Measurements from ENCODE around the gene GSTP1.
"Not testable (repeated sequence)": the region's sequence is repeated elsewhere in the genome, so short reads cannot be mapped to it uniquely, and the experiment has no call there.

Gene GSTP1

GRCh38 chr11:67614730-67615714, 31.4 kb downstream of the GSTP1 start:
- no peak for DNase-seq (ENCODE audit: low read depth in 3 of 3)

GRCh38 chr11:67615728-67616430, 32.3 kb downstream of the GSTP1 start:
- no peak for DNase-seq (ENCODE audit: low read depth in 3 of 3)

GRCh38 chr11:67616431-67617242, 33.0 kb downstream of the GSTP1 start:
- no peak for DNase-seq (ENCODE audit: low read depth in 3 of 3)

- no peak for DNase-seq (ENCODE audit: low read depth in 3 of 3)
These were observed 33.8 kb downstream of the GSTP1 start for GRCh38 chr11:67617243-67617953.

GRCh38 chr11:67618901-67619659, 35.5 kb downstream of the GSTP1 start:
- not testable (repeated sequence) for DNase-seq (ENCODE audit: low read depth in 3 of 3)

- DNase-seq (ENCODE audit: low read depth in 3 of 3), result not testable (repeated sequence)
These were observed 36.3 kb downstream of the GSTP1 start for GRCh38 chr11:67619683-67620618.

GRCh38 chr11:67620621-67621020, 37.0 kb downstream of the GSTP1 start:
- DNase-seq (ENCODE audit: low read depth in 3 of 3), result not testable (repeated sequence)

GRCh38 chr11:67621928-67622327, 38.3 kb downstream of the GSTP1 start:
- DNase-seq (ENCODE audit: low read depth in 3 of 3), result not testable (repeated sequence)

- DNase-seq (ENCODE audit: low read depth in 3 of 3), result not testable (repeated sequence)
These were observed 39.3 kb downstream of the GSTP1 start for GRCh38 chr11:67622905-67623304.

GRCh38 chr11:67623795-67624194, 40.2 kb downstream of the GSTP1 start:
- not testable (repeated sequence) for DNase-seq (ENCODE audit: low read depth in 3 of 3)

- not testable (repeated sequence) for DNase-seq (ENCODE audit: low read depth in 3 of 3)
These were observed 42.7 kb downstream of the GSTP1 start for GRCh38 chr11:67626131-67626833.

- no peak for DNase-seq (ENCODE audit: low read depth in 3 of 3)
These were observed 43.4 kb downstream of the GSTP1 start for GRCh38 chr11:67626970-67627369.

GRCh38 chr11:67627441-67627811, 43.8 kb downstream of the GSTP1 start:
- no peak for DNase-seq (ENCODE audit: low read depth in 3 of 3)

GRCh38 chr11:67627812-67628624, 44.4 kb downstream of the GSTP1 start:
- DNase-seq (ENCODE audit: low read depth in 3 of 3), result no peak

GRCh38 chr11:67628710-67629385, 45.2 kb downstream of the GSTP1 start:
- no peak for DNase-seq (ENCODE audit: low read depth in 3 of 3)

GRCh38 chr11:67629386-67630227, 46.0 kb downstream of the GSTP1 start, which contains the start of gene NUDT8:
Gene NUDT8 (minus strand): TSS chr11:67629937. CDS start chr11:67629911, 26 bp downstream.
- DNase-seq (ENCODE audit: low read depth in 3 of 3), result peak; percentile 77 to 99 (median 77)

All from stimulated activated CD4-positive, alpha-beta T cell treated with anti-CD3 and anti-CD28 coated beads, TNF-alpha, amount 100 ng/mL, for 4 hours (primary cell).